Ishikawa (cell line): ENCODE data around the gene GADL1.

ENCODE experiments used
- CEBPB ChIP-seq: IDR thresholded peaks from 2 replicates; pipeline ENCODE4 v1.6.1; 2012
- CREB1 ChIP-seq: IDR thresholded peaks from 2 replicates; pipeline ENCODE4 v1.6.1; 2012; ENCODE audit warnings: low read depth
- EGR1 ChIP-seq: IDR thresholded peaks from 2 replicates; pipeline ENCODE4 v1.6.1; 2012
- EP300 ChIP-seq: IDR thresholded peaks from 2 replicates; pipeline ENCODE4 v1.6.1; 2012; ENCODE audit warnings: borderline replicate concordance
- FOXM1 ChIP-seq: IDR thresholded peaks from 2 replicates; pipeline ENCODE4 v1.6.1; 2012; ENCODE audit warnings: low read depth, borderline replicate concordance
- MAX ChIP-seq: IDR thresholded peaks from 2 replicates; pipeline ENCODE4 v1.6.1; 2012
- NFIC ChIP-seq: IDR thresholded peaks from 2 replicates; pipeline ENCODE4 v1.6.1; 2012
- RAD21 ChIP-seq: IDR thresholded peaks from 2 replicates; pipeline ENCODE4 v1.6.1; 2012; ENCODE audit warnings: low read depth
- REST ChIP-seq: IDR thresholded peaks from 2 replicates; pipeline ENCODE4 v1.6.1; 2012; ENCODE audit warnings: low read depth, mild to moderate bottlenecking
- TAF1 ChIP-seq: IDR thresholded peaks from 2 replicates; pipeline ENCODE4 v1.6.1; 2012; ENCODE audit warnings: low read depth, mild to moderate bottlenecking
- TCF12 ChIP-seq: IDR thresholded peaks from 2 replicates; pipeline ENCODE4 v1.6.1; 2012; ENCODE audit warnings: low read depth
- TEAD4 ChIP-seq: IDR thresholded peaks from 2 replicates; pipeline ENCODE4 v1.6.1; 2012
- USF1 ChIP-seq: IDR thresholded peaks from 2 replicates; pipeline ENCODE4 v1.6.1; 2012
- YY1 ChIP-seq: IDR thresholded peaks from 2 replicates; pipeline ENCODE4 v1.6.1; 2012; ENCODE audit warnings: low read depth
- ZBTB7A ChIP-seq: IDR thresholded peaks from 2 replicates; pipeline ENCODE4 v1.6.1; 2012; ENCODE audit warnings: low read depth

GADL1 gene

GRCh38 chr3:30919564-30919963, 25.1 kb upstream of the GADL1 start:
- TF ChIP-seq TAF1 = no peak
- TF ChIP-seq MAX = no peak
- TF ChIP-seq USF1 = no peak
- TF ChIP-seq YY1 = no peak
- TF ChIP-seq REST = no peak
- no peak for TF ChIP-seq EGR1
- no peak for TF ChIP-seq ZBTB7A
- TF ChIP-seq FOXM1 = no peak
- no peak for TF ChIP-seq EP300
- TF ChIP-seq RAD21 = no peak
- TF ChIP-seq TCF12 = no peak
- TF ChIP-seq CREB1 = no peak

GRCh38 chr3:30918761-30919160, 24.3 kb upstream of the GADL1 start:
- TF ChIP-seq MAX = no peak

GRCh38 chr3:30915782-30916181, 21.3 kb upstream of the GADL1 start:
- TF ChIP-seq ZBTB7A (no peak), CREB1 (no peak)

GRCh38 chr3:30914696-30915095, 20.2 kb upstream of the GADL1 start:
- TF ChIP-seq ZBTB7A (no peak), CREB1 (no peak), EP300 (no peak), USF1 (no peak), NFIC (no peak), TAF1 (no peak), FOXM1 (no peak), EGR1 (no peak), CEBPB (no peak), YY1 (no peak)

GRCh38 chr3:30913176-30913575, 18.7 kb upstream of the GADL1 start:
- TF ChIP-seq TEAD4 (no peak), NFIC (no peak), RAD21 (no peak), CREB1 (no peak), CEBPB (no peak), ZBTB7A (no peak), EGR1 (no peak), USF1 (no peak), REST (no peak), FOXM1 (no peak), MAX (no peak), EP300 (no peak), TAF1 (no peak)

- TF ChIP-seq YY1 (no peak), FOXM1 (no peak), TAF1 (no peak), USF1 (no peak), REST (no peak), MAX (no peak), TEAD4 (no peak), EGR1 (no peak), EP300 (no peak), TCF12 (no peak), CREB1 (no peak), ZBTB7A (no peak), RAD21 (no peak), NFIC (no peak), CEBPB (no peak)
Observed at GRCh38 chr3:30912301-30912700, 17.8 kb upstream of the GADL1 start.
